CD4-positive, alpha-beta T cell treated with Interleukin-4 for 4 hours (primary cell): Measurements from ENCODE around the gene CHMP2A.

Experiments
- DNase-seq: peaks from one replicate; pipeline ENCODE4 v3.0.0-alpha.2; 2020

Gene CHMP2A

GRCh38 chr19:58569943-58570670 lies 15.2 kb upstream of the CHMP2A start:
- DNase-seq = no peak

- no peak for DNase-seq
Observed at GRCh38 chr19:58569191-58569942, 14.5 kb upstream of the CHMP2A start.

- no peak for DNase-seq
Observed at GRCh38 chr19:58568453-58569130, 13.7 kb upstream of the CHMP2A start.

- DNase-seq = no peak
Observed at GRCh38 chr19:58566989-58567388, 12.1 kb upstream of the CHMP2A start.

GRCh38 chr19:58563823-58564222 lies 8.9 kb upstream of the CHMP2A start:
- DNase-seq = no peak

- DNase-seq = peak; percentile 26
Observed at GRCh38 chr19:58563034-58563573, 8.2 kb upstream of the CHMP2A start.

GRCh38 chr19:58562122-58563033 lies 7.5 kb upstream of the CHMP2A start:
- peak; percentile 20 for DNase-seq

- no peak for DNase-seq
Observed at GRCh38 chr19:58561373-58562121, 6.6 kb upstream of the CHMP2A start.

GRCh38 chr19:58560921-58561320 lies 6.0 kb upstream of the CHMP2A start:
- no peak for DNase-seq

GRCh38 chr19:58560007-58560887 lies 5.3 kb upstream of the CHMP2A start:
- DNase-seq = no peak

GRCh38 chr19:58559275-58560006 lies 4.5 kb upstream of the CHMP2A start:
- DNase-seq = peak; percentile 51

GRCh38 chr19:58558623-58559274 lies 3.8 kb upstream of the CHMP2A start:
- DNase-seq = peak; percentile 99

GRCh38 chr19:58558066-58558622 lies 3.2 kb upstream of the CHMP2A start, which contains the start of gene UBE2M:
Gene UBE2M (minus strand): TSS chr19:58558611. CDS start chr19:58558381, 230 bp downstream.
- peak; percentile 42 for DNase-seq

- DNase-seq = no peak
Observed at GRCh38 chr19:58557221-58558065, 2.5 kb upstream of the CHMP2A start.

- no peak for DNase-seq
Observed at GRCh38 chr19:58556622-58557220, 1.8 kb upstream of the CHMP2A start.

- no peak for DNase-seq
Observed at GRCh38 chr19:58555920-58556621, 1.2 kb upstream of the CHMP2A start.
